Activated effector memory CD4-positive, alpha-beta T cell treated with anti-CD3 and anti-CD28 coated beads, Interleukin-2, amount 50 U/mL, for 16 hours (primary cell): Measurements from ENCODE around the gene GMDS.

Experiments used
- DNase-seq: peaks from one replicate; pipeline ENCODE4 v3.0.0-alpha.2; 2020

Gene GMDS

DNA sequence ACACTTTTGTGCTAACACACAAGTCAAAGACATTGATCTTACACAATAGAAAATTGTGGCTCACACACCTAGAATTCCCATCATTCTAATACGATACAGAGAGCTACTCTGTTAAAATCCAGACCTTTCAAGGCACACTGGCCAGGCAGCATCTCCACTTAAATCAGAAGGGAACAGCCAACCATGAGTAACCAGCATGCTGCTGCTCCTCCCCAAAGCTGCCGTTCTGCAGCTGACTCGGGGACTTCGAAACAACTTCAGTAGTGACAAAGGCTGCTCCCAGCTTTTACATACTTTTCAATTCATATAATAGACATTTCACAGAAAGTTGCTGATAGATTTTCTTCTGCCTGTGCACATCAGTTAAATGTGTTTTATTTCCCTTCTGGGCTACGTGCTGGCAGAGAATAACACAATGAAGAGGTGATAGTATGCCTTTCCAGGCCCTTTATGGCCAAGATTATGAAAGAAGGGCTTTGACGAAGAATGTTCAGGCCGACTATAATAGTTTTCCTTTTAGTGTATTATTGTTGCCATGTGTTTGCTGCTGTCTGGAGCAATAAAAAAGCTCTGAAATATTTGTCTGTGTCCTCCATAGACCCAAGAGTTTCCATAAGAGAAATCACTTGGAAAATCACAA is 159.0 kb downstream of the GMDS start:
- no peak for DNase-seq

DNA sequence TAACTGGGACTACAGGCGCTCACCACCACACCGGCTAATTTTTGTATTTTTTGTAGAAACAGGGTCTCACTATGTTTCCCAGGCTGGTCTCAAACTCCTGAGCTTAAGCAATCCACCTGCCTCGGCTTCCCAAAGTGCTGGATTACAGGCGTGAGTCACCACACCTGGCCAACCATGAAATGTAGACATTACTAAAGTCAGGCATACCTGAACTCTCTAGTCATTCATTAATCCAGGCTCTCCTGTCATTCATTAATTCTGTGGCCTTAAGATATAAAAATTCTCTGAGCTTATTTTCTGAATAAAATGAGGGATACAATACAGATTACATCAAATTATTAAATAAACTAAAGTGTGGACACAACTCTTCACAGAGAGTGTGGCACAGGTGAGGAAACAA is 159.7 kb downstream of the GMDS start:
- no peak for DNase-seq

DNA sequence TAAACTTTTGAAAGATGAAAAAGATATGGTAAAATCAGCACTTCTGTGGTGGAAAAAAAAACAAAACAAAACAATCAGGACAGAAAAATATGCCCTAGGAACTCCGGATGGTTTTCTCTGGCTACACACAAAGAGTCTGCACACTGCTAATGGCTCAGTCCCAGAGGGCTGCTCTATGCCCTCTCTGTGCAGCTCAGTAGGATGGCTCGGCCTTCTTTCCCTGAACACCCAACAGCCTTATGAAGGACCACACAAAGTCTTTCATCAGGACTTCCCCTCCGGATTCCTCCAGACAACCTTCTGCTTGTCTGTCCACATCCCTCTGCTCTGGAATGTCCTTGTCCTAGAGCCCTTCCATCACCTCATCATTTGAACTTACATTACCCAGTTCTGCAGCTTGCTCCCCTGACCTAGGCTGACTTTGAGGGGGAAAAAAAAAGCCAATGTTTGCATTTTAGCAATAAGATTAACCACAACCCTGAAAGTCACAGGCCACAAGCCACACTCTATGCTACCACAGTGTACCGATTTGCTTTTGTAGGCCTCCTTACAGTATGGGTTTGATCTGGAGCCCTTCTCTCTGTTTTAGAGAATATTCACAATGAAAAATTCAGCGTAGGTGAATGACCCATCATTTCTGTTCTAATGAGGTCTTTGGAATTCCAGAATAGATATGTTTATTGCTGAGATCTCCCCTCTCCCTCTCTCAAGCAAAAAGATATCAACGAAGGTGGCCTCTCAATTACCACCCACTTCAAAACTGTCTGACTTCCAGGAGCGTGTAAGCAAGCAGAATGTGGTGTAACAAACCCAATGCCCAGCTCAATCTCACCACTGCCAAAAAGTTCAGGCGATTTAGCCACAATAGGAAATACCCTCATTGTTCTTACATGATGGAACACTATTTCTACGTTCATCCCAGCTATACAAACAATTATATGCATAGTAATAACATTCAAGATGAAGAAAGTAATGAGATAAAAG is 164.0 kb downstream of the GMDS start:
- DNase-seq = no peak

DNA sequence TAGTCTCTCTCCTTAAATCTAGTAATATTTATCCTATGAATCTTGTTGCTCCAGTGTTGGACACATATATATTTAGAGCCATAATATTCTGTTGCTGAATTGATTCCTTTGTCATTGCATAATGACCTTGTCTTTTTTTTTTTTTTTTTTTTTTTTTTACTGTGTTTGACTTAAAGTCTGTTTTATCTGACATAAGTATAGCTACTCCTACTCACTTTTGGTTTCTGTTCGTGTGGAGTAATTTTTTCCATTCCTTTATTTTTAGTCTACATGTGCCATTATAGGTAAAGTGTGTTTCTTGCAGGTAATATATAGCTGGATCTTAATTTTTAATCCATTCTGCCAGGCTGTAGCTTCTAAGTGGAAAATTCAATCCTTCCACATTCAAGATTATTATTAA is 166.5 kb downstream of the GMDS start:
- no peak for DNase-seq

DNA sequence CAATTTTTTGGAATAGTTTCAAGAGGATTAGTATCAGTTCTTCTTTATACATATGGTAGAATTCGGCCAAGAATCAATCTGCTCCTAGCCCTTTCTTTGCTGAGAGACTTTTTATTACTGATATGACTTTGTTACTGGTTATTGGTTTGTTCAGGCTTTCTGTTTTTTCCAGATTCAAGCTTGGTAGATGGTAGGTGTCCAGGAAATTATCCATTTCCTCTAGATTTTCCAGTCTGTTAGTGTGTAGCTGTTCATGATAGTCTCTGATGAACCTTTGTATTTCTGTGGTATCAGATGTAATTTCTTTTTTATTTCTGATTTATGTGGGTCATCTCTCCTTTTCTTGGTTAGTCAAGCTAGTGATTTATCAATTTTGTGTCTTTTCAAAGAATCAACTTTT is 167.6 kb downstream of the GMDS start:
- no peak for DNase-seq

DNA sequence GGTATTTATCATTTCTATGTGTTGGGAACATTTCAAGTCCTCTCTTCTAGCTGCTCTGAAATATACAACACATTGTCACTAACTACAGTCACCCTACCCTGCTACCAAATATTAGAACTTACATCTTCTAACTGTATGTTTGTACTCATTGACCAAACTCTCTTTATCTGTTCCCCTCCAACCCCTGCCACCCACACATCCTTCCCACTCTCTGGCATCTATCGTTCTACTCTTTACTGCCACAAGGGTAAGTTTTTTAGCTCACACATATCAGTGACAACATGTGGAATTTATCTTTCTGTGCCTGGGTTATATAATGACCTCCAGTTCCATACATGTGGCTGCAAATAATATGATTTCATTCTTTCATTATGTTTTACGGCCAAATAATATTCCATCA is 171.9 kb downstream of the GMDS start:
- DNase-seq = no peak

DNA sequence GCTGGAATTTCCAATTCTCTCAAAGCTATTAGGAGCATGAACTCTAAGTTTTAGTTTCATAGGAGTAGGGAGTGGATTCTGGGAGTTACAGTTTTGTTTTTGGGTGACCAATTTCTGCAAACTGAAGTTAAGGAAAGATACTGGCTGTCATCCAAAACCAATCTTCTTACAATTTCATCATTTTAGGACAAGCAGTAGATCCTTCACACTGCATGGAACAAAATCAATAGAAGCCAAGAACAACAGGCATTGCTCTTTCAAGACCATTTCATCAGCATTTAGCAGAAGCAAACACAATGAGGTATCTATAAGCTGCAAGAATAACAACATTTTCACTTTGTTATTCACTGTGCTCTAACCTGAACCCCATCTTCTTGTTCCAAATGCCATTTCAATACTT is 173.0 kb downstream of the GMDS start:
- DNase-seq = no peak

DNA sequence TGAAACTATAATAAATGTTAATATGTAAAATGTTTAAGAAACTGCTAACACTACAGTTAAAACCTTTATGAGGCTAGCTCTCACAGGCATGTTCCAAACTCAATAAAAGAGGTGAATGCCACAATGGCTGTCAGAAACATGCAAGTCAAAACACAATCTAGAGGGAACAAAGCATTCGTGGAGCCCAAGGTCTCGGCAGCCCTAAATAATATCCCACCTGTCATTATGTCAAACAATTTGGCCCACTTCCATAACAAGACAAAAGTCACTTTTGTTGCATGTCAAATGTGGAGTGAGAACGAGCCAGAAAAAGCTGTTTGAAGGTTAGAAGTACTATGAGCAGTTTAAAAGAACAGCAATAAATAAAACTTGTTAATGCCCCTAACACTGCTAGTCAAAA is 181.9 kb downstream of the GMDS start:
- DNase-seq = no peak

DNA sequence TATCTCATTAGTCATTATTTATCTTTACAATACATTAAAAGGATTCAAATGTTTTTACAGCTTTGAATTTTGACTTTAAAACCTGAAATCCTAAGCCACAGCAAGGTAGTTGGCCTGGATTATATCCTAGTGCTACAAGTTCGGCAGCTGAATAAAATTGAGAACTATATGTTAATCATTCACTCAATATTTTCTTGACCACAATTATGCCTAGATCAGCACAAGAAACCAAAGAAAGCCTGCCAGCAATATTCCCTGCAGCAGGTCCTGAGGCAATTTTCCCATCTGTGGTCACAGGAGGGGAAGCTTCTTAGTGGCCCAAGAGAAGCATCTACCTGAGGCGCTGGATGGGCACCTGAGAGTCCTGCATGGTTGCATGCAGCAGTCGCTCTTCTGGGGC is 183.5 kb downstream of the GMDS start:
- no peak for DNase-seq

DNA sequence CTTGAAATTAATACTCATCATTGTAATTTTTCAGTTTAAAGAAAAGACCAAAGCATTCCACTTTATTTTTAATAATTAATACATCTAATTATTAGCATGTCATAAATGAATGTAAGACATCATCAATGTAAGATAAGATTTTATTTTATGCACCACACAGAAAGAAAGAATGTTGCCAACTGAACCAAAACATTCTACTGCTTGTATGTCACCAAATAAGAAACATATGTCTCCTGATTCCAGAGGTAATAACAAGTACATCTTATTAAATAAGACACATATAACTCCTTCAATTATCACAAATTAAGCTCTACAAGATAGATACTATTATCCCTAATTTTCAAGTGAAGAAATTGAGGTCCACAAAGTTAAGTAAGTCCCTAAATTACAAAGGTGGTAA is 189.5 kb downstream of the GMDS start:
- DNase-seq = no peak

DNA sequence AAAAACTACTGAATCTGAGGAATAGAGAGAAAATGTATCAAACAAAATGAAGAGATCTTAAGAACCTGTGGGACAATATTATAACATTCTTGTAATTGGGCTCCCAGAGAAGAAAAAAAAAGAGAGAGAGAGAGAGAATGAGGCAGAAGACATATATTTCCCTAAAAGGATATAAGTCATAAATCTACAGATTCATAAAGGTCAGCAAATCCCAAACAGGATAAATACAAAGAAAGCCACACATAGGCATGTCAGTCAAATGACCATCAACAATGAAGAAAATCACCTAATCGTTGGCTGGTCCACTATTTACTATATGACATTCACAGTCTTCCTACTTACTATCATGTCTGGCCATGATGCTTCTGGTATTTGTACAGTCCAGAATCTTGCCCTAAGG is 190.3 kb downstream of the GMDS start:
- DNase-seq = no peak

DNA sequence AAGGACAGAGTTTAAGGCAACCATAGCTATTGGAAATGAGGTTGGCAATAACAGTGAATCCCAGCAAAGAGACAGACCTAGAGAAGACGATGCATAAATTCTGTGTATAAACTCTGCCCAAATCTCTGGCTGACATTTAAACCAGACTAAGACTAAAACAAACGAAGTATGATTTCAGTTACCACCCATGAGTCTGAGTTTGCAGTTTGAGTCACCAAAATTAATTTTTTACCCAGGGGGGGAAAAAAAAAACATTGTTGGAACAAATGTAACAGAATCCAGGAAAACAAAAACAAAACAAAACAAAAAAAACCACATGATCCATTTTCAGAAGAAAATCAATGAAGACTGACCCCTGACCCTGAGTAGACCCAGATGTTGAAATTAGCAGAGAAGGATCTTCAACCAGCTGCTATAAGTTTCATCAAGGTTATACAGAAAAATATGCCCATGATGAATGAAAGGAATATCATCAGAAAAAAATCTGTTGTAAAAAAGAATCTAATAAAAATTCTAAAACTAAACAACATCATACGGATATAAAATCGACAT is 190.8 kb downstream of the GMDS start:
- DNase-seq = no peak

DNA sequence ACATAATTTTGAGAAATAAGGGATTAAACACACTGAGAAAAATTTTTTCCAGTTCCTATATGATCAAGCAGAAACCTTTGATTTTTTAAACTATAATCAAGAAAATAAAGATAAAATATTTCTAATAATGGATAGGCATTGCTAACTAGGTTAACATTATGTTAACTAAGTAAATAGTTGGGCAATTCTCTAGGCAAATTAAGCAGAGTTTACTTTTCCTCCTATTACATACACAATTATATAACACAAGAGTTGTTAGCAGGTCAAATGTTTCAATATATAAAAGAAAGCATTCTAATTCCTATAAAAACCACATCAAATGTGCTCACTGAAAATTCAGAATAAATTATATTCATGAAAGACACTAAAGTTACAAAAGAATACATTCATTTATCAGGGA is 191.7 kb downstream of the GMDS start:
- DNase-seq = no peak

DNA sequence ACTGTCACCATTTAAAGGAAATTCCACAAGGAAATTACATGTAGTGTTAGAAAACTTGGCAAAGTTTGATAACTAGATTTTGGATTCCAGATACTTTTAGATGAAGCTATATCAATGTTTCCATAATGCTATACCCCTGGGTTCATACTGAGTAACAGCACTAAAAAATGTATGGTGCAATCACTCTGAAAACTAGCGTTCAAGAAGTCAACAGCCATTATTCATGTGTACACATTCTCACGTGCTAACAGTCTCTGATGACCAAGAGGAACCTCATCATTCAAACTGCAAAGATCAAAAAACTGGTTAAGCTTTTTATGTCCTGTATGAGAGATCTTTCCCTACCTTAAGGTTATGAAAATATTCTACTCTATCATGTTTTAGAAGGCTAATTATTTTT is 197.6 kb downstream of the GMDS start:
- no peak for DNase-seq

DNA sequence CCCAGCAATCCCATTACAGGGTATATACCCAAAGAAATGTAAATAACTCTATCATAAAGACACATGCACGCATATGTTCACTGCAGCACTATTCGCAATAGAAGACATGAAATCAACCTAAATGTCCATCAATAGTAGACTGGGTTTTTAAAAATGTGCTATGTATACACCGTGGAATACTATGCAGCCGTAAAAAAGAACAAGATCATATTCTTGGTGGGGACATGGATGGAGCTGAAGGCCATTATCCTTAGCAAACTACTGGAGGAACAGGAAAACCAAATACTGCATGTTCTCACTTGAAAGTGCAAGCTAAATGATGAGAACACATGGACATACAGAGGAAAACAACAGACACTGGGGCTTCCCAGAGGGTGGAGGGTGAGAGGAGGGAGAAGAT is 201.2 kb downstream of the GMDS start:
- DNase-seq = no peak

DNA sequence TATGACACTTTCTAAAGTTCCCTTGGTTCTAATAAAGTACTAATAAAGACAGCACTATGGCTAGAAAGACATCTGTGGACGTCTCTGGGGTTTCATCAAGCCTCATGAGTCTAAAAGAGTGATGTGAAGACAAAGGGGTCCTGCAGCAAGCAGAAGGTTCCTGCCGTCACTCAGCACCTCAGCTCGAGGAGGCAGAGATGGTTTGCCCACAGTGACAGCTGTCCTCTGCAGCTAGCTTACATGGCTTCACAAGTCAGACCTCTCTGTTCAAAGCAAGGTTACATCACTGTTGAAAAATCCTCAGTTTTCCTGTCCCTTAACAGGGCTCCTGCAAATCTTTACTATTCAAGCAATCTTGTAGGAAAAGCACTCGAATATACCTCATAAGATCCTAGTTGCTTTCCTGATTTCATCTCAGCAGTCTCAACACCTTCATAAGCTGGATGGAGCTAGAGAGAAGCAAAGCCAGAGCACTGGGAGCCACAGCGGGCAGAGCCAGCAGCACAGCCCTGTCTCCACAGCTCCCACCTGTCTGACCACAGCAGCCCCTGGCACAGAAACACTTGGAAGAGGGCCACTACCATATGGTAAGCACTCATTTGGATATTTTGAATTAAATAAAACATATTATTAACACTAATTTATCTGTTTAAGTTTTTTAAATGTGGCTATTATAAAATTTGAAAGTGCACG is 202.3 kb downstream of the GMDS start:
- DNase-seq = no peak

DNA sequence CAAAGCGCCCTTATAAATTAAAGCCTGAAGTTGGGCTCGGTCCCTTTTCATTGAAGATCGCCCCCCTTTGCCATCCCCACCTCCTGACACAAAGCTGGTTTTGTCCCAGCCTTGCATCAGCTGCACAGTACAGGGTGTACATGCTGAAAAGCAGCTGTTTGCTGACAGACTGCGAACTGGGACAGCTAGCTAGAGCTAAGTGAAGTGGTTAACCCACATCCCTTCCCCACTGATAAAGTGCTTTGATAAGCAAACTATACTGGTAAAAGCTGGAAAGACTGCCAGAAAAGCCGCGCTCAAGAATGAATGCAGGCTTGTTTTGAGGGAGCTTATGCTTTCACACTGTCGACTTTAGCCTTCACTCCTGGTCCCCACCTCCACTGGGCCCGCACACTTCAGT is 207.3 kb downstream of the GMDS start:
- peak; percentile 65 for DNase-seq

DNA sequence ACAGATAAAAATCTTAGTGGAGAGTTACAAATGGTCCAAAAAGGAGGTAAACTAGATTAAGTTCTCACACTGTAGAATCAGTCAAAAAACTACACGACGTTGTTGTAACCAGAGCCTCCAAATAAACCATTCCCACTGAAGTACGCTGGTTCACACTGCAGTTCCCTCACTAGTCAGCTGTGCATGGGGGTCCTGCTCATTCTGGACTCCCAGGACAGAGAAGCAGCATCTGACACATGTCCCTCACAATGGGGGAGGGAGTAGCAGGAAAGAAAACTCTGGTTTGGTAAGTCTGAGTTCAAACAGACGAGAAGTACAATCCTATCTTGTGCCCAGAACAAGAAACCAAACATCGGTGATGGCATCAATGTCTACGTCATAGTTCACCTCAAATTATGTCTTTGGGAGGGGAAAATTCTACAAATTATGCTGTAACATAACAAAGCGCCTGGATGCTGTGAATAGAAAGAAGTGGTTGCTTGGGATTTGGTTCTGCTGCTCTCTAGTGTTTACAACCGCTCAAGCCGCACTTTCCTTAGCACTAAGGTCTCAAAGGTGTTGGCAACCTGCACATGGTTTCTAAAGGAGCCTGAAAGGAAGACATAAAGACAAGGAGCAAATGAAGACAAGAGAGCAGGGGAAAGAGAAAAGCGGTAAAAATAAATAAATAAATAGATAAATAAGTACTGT is 208.0 kb downstream of the GMDS start:
- DNase-seq = no peak

DNA sequence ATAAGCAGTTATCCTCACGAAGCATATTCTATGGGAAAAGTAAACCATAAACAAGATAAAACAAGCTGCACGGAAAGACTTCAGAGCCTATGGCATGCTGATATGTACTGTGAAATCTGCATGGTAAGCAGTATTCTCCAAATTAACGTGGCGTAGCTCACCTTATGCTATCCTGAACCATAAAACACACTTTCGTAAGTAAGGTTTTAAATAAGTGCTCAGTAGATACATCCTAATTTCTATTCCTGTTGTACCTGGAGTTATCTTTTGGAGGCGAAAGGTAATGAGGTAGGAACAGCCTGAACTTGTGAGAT is 208.7 kb downstream of the GMDS start:
- no peak for DNase-seq

DNA sequence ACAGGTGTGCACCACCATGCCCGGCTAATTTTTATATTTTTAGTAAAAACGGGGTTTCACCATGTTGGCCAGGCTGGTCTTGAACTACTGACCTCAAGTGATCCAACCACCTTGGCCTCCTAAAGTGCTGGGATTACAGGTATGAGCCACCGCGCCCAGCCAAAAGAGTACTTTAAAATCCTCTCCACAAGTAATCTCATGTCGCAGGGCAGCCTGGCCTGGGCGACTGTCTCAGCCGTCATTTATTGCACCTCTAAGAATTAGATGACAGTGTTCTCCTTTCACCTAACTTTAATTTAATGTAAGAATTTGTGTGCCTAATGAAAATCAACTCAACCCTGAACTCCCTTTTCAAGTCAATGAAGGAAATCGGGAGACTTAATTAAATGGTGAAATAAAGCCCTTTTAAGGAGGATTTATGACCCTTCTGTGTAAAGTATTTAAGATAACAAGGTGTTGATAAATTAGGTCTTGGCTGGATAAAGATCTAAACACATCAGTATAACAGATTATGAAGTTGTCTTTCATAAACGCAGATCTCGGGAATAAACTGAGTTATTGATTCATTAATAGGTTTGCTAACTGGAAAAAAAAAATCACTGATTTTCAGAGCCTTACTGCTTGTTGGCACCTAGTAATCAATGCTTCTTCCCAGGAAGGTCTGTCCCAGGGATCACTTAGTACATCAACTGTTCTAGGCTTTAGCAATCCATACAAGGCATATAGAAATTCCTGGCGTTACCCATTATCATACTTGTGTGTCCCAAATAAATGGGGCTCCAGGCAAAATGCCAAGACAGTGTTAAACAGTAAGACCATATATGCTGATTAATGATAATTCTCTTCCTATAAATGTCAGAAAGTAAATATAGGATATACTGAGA is 209.3 kb downstream of the GMDS start:
- no peak for DNase-seq

DNA sequence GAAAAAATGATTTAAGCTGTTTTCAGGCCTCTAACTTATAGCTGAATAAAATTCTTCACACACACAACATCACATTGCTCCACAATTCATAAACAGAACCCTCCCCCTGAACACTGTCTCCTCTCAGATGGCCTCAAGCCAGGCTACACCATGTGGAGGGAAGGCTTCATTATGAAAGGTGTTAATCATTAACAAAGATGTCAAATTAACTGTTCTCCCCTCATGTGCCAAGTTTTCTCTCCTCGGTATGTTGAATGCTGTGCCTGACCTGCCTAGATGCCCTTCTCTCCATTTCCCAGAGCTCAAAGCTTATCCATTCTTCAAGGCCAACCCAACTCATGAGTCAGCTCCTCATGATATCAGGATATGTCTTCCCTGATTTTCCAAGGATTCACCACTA is 210.4 kb downstream of the GMDS start:
- no peak for DNase-seq

DNA sequence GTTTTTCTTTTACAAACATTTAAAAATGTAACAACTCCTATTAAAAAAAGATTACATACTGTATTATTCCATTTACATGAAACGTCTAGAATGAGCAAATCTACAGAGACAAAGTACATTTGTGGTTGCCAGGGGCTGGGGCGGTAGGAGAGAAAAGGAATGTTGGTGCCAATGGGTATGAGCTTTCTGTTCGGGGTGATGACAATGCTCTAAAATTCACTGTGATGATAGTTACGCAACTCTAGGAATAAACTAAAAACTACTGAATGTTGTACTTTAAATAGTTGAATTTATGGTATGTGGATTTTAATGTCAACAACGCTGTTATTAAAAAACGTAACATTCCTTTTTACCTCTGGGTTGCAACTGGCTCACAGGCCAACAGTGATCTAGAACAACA is 211.1 kb downstream of the GMDS start:
- DNase-seq = no peak
